Keratinocyte (primary cell): Measurements from ENCODE around the gene CNNM3.

Source experiments
- EZH2 ChIP-seq: IDR thresholded peaks from one replicate; pipeline ENCODE4 v1.6.1; 2012; ENCODE audit warnings: inconsistent platforms, mild to moderate bottlenecking, low read length, moderate library complexity
- TF ChIP-seq, protein P1 (sequence below), 3 experiments: IDR thresholded peaks in 1 of 3; conservative IDR thresholded peaks in 1 of 3; optimal IDR thresholded peaks in 1 of 3; 2 replicates in 2 of 3; 3 replicates in 1 of 3; pipeline versions ENCODE3 to v1.5.1; 2011; ENCODE audit warnings: low read length in 3 of 3, mild to moderate bottlenecking in 3 of 3, moderate library complexity in 2 of 3, control low read depth in 1 of 3, inconsistent platforms in 1 of 3; ENCODE audit not compliant: insufficient read depth in 2 of 3; ENCODE audit errors: extremely low read depth in 1 of 3

DNA sequence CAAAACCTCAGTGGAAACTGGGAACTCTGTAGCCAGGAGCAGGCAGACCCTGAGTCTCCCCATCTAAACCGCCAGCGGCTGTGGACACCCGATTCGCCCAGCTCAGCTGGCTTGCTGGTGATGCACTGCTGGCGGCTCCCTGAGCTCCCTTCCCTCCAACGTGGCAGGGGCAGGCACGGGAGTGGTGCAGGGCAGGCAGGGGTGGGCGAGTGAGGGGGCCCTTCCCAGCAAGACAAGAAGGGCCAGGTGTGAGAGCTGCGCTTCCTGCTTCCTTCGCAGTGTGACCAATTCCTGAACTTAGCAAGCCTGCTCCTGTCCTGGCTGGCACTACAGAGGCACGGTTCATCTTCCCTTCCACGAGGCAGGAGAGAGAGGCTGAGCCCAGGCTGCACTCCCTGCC, 66.2 kb downstream of the CNNM3 start:
- TF ChIP-seq, protein P1, sequence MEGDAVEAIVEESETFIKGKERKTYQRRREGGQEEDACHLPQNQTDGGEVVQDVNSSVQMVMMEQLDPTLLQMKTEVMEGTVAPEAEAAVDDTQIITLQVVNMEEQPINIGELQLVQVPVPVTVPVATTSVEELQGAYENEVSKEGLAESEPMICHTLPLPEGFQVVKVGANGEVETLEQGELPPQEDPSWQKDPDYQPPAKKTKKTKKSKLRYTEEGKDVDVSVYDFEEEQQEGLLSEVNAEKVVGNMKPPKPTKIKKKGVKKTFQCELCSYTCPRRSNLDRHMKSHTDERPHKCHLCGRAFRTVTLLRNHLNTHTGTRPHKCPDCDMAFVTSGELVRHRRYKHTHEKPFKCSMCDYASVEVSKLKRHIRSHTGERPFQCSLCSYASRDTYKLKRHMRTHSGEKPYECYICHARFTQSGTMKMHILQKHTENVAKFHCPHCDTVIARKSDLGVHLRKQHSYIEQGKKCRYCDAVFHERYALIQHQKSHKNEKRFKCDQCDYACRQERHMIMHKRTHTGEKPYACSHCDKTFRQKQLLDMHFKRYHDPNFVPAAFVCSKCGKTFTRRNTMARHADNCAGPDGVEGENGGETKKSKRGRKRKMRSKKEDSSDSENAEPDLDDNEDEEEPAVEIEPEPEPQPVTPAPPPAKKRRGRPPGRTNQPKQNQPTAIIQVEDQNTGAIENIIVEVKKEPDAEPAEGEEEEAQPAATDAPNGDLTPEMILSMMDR (optimal IDR thresholded peaks at IDR 0.05 in 1 of 3, IDR thresholded peaks at IDR 0.05 in 1 of 3, conservative IDR thresholded peaks at IDR 0.05 in 1 of 3; ENCODE audit: extremely low read depth in 1 of 3, insufficient read depth in 2 of 3, low read length in 3 of 3): no peak
- TF ChIP-seq EZH2: no peak
